Left renal cortex interstitium (tissue), 4 donors: ENCODE measurements around the gene MKX. TPM values are rescaled to one million over a fixed set of nuclear protein-coding genes. Genes with fewer than 3 reads are reported as not detected.
"Not testable (repeated sequence)": the region's sequence is repeated elsewhere in the genome, so short reads cannot be mapped to it uniquely, and the experiment has no call there.

Source experiments
- DNase-seq, 4 donors: peaks; one replicate each; pipeline ENCODE4 v3.0.0-alpha.2; 2013; ENCODE audit warnings: low read depth in 4 of 4, low spot score in 2 of 4, missing footprints in 1 of 4
- polyA plus RNA-seq, 4 donors: library from polyadenylated mRNA; unstranded; fragments of 120-200 nt; gene quantifications; one replicate each; pipeline ENCODE4 v1.2.1, GENCODE V29; 2013; ENCODE audit not compliant: insufficient read length in 4 of 4

MKX gene
- polyA plus RNA-seq, 4 donors: 0.12 to 0.21 (median 0.17) TPM

- DNase-seq: no peak
Observed at GRCh38 chr10:27696466-27696865, 49.2 kb downstream of the MKX start.

- no peak for DNase-seq
Observed at GRCh38 chr10:27695706-27696105, 49.9 kb downstream of the MKX start.

- no peak for DNase-seq
Observed at GRCh38 chr10:27695088-27695487, 50.5 kb downstream of the MKX start.

- DNase-seq: no peak
Observed at GRCh38 chr10:27692663-27693062, 53.0 kb downstream of the MKX start.

- DNase-seq: no peak
Observed at GRCh38 chr10:27688991-27689390, 56.6 kb downstream of the MKX start.

GRCh38 chr10:27688276-27688675, 57.3 kb downstream of the MKX start:
- no peak for DNase-seq

GRCh38 chr10:27687743-27688142, 57.9 kb downstream of the MKX start:
- no peak for DNase-seq

GRCh38 chr10:27687326-27687725, 58.3 kb downstream of the MKX start:
- DNase-seq: no peak

- no peak for DNase-seq
Observed at GRCh38 chr10:27685681-27686080, 59.9 kb downstream of the MKX start.

- no peak for DNase-seq
Observed at GRCh38 chr10:27683226-27683625, 62.4 kb downstream of the MKX start.

- DNase-seq: not testable (repeated sequence)
Observed at GRCh38 chr10:27681795-27682194, 63.8 kb downstream of the MKX start.

- no peak for DNase-seq
Observed at GRCh38 chr10:27680691-27681605, 64.7 kb downstream of the MKX start.

GRCh38 chr10:27680006-27680557, 65.5 kb downstream of the MKX start:
- no peak for DNase-seq

GRCh38 chr10:27679369-27679912, 66.2 kb downstream of the MKX start:
- DNase-seq: no peak

GRCh38 chr10:27678166-27678565, 67.5 kb downstream of the MKX start:
- no peak for DNase-seq

GRCh38 chr10:27673065-27673464, 72.6 kb downstream of the MKX start:
- no peak for DNase-seq

GRCh38 chr10:27671821-27672220, 73.8 kb downstream of the MKX start:
- no peak for DNase-seq

- DNase-seq: no peak
Observed at GRCh38 chr10:27664461-27664860, 81.2 kb downstream of the MKX start.

- no peak for DNase-seq
Observed at GRCh38 chr10:27663621-27664020, 82.0 kb downstream of the MKX start.

GRCh38 chr10:27661514-27662286, 83.9 kb downstream of the MKX start:
- DNase-seq: no peak

- DNase-seq: no peak
Observed at GRCh38 chr10:27660711-27661110, 84.9 kb downstream of the MKX start.
